Activated CD4-positive, alpha-beta T cell treated with anti-CD3 and anti-CD28 coated beads, Interleukin-2, amount 10 ng/mL, durations not matched to agents 24 days and 14 days (primary cell): ENCODE measurements around the gene MYCL. TPM values are rescaled to one million over a fixed set of nuclear protein-coding genes. Genes with fewer than 3 reads are reported as not detected.
A peak's percentile ranks its signal among the peaks of the same experiment; 100 is the strongest.

ENCODE experiments used
- DNase-seq: peaks from one replicate; pipeline ENCODE4 v3.0.0; 2022
- H3K27ac Mint-ChIP-seq: one replicate; pipeline ENCODE4 v1.8.0; 2022; ENCODE audit warnings: mild to moderate bottlenecking, mixed read lengths
- H3K27me3 Mint-ChIP-seq: one replicate; pipeline ENCODE4 v1.8.0; 2022; ENCODE audit warnings: mixed read lengths
- H3K36me3 Mint-ChIP-seq: one replicate; pipeline ENCODE4 v1.8.0; 2022; ENCODE audit warnings: low read depth, mild to moderate bottlenecking, mixed read lengths
- H3K4me1 Mint-ChIP-seq: one replicate; pipeline ENCODE4 v1.8.0; 2021; ENCODE audit warnings: mixed read lengths
- H3K4me3 Mint-ChIP-seq: one replicate; pipeline ENCODE4 v1.8.0; 2022; ENCODE audit warnings: mild to moderate bottlenecking, moderate library complexity, mixed read lengths
- H3K9me3 Mint-ChIP-seq: one replicate; pipeline ENCODE4 v1.8.0; 2021; ENCODE audit warnings: mixed read lengths
- intact Hi-C: fragments of 100-400 bp; cut with micrococcal nuclease; formaldehyde crosslinking; loops from one replicate; pipeline ENCODE4 v1.15.1; 2023
- total RNA-seq: library from RNA; stranded (reverse); gene quantifications from 2 replicates; pipeline ENCODE4 v1.2.3, GENCODE V29; 2022

MYCL gene
- total RNA-seq, 1 donor from 2014 or later = 0.42 TPM

GRCh38 chr1:39845569-39846566, 55.8 kb downstream of the MYCL start:
- peak; percentile 90 for DNase-seq
- peak overlapping the region; percentile 56 for H3K4me3 Mint-ChIP-seq
- intact Hi-C loops = loop anchor here (5.0 kb wide), 1 partner anchor 36 kb away; the partner anchor contains the start of gene TRIT1
- H3K36me3 Mint-ChIP-seq = peaks cover 66% of the 10 kb centered on the region
- H3K4me1 Mint-ChIP-seq = peaks cover 36% of the 10 kb centered on the region
- no peaks in the 10 kb centered on the region for H3K9me3 Mint-ChIP-seq
- no peaks in the 10 kb centered on the region for H3K27me3 Mint-ChIP-seq
- peak overlapping the region; percentile 67 for H3K27ac Mint-ChIP-seq

Other genes with a start within 250 kb of the MYCL start
- gene NT5C1A, start 229.8 kb downstream of the MYCL start, total RNA-seq = 0.31 and 0.56 TPM in 2 replicates
- gene HPCAL4, start 210.5 kb downstream of the MYCL start, total RNA-seq = 0.38 and 0.44 TPM in 2 replicates
- 71.3 and 76.7 TPM in 2 replicates for gene PPIE, start 163.0 kb downstream of the MYCL start, total RNA-seq
- 1.5 and 1.8 TPM in 2 replicates for gene OXCT2, start 130.6 kb downstream of the MYCL start, total RNA-seq
- 0.37 and 0.43 TPM in 2 replicates for gene BMP8B, start 113.1 kb downstream of the MYCL start, total RNA-seq
- gene TRIT1, start 18.4 kb downstream of the MYCL start, total RNA-seq = 28.2 and 28.4 TPM in 2 replicates
- 47.0 and 49.7 TPM in 2 replicates for gene MFSD2A, start 53.2 kb upstream of the MYCL start, total RNA-seq
- 417 and 440 TPM in 2 replicates for gene CAP1, start 138.8 kb upstream of the MYCL start, total RNA-seq
- gene PPT1, start 195.3 kb upstream of the MYCL start, total RNA-seq = 99.0 and 102 TPM in 2 replicates